H1 (cell line): ENCODE data around the gene KCTD2. TPM values are rescaled to one million over a fixed set of nuclear protein-coding genes. Genes with fewer than 3 reads are reported as not detected.
"Not testable (repeated sequence)": the region's sequence is repeated elsewhere in the genome, so short reads cannot be mapped to it uniquely, and the experiment has no call there.

Experiments used
- CTCF ChIA-PET: fragments of 300-600 bp; sonication (Branson Sonifier 250); formaldehyde crosslinking; loops from one replicate; lab custom pipeline; 2021; ENCODE audit not compliant: partially characterized antibody; lab: Charles Lee
- POLR2A ChIA-PET: fragments of 300-600 bp; sonication (Branson Sonifier 250); formaldehyde crosslinking; loops from one replicate; lab custom pipeline; 2021; ENCODE audit warnings: inconsistent platforms; ENCODE audit not compliant: partially characterized antibody; lab: Charles Lee
- DNase-seq, 2 experiments: peaks; one replicate each; pipeline versions ENCODE4 v3.0.0 to v3.0.0-alpha.2; 2010 to 2022; ENCODE audit warnings: low spot score in 2 of 2, low read depth in 1 of 2, mixed read lengths in 1 of 2
- FAIRE-seq: peaks from 2 replicates; lab custom pipeline; 2011; peaks lifted over from hg19 to GRCh38; lab: Jason Lieb, UNC
- H2AFZ ChIP-seq: 2 replicates; pipeline ENCODE4 v1.8.1; 2012; ENCODE audit warnings: low read length, inconsistent platforms
- H2AK5ac ChIP-seq: 2 replicates; pipeline ENCODE4 v1.6.1; 2013; ENCODE audit warnings: low read depth, low read length
- H2BK120ac ChIP-seq: replicated peaks from 2 replicates; pipeline ENCODE3; 2013; ENCODE audit warnings: low read depth, low read length, inconsistent platforms
- H2BK12ac ChIP-seq: 2 replicates; pipeline ENCODE4 v1.6.1; 2013; ENCODE audit warnings: low read depth, low read length
- H2BK15ac ChIP-seq: 2 replicates; pipeline ENCODE4 v1.6.1; 2013; ENCODE audit warnings: low read length
- H2BK20ac ChIP-seq: 2 replicates; pipeline ENCODE4 v1.6.1; 2013; ENCODE audit warnings: low read length
- H2BK5ac ChIP-seq: 2 replicates; pipeline ENCODE4 v1.6.1; 2013; ENCODE audit warnings: low read depth, low read length
- H3K14ac ChIP-seq: 2 replicates; pipeline ENCODE4 v1.6.1; 2013; ENCODE audit warnings: inconsistent platforms; ENCODE audit not compliant: insufficient read length
- H3K18ac ChIP-seq: 2 replicates; pipeline ENCODE4 v1.6.1; 2013; ENCODE audit warnings: low read length; ENCODE audit errors: extremely low read depth
- H3K23ac ChIP-seq: 2 replicates; pipeline ENCODE4 v1.6.1; 2013; ENCODE audit warnings: inconsistent platforms; ENCODE audit not compliant: insufficient read length
- H3K23me2 ChIP-seq: 2 replicates; pipeline ENCODE4 v1.6.1; 2013; ENCODE audit warnings: low read depth, low read length
- H3K27ac ChIP-seq: 2 replicates; pipeline ENCODE4 v1.6.1; 2011; ENCODE audit warnings: low read depth, low read length, inconsistent platforms
- H3K27me3 ChIP-seq, 4 experiments: replicated peaks in 1 of 4; 1 replicate in 1 of 4; 2 replicates in 3 of 4; pipeline versions ENCODE4 v1.6.1 to v1.8.1; 2011 to 2013; ENCODE audit warnings: low read length in 3 of 4, mild to moderate bottlenecking in 3 of 4, inconsistent platforms in 2 of 4, mixed read lengths in 2 of 4, moderate library complexity in 1 of 4; ENCODE audit not compliant: control insufficient read depth in 3 of 4, insufficient read depth in 3 of 4; ENCODE audit errors: extremely low read depth in 1 of 4
- H3K36me3 ChIP-seq, 4 experiments: 2 replicates each; pipeline versions ENCODE4 v1.6.1 to v1.8.1; 2011 to 2013; ENCODE audit warnings: mild to moderate bottlenecking in 4 of 4, low read length in 3 of 4, moderate library complexity in 2 of 4, control low read depth in 1 of 4, inconsistent platforms in 1 of 4; ENCODE audit not compliant: insufficient read depth in 4 of 4, control insufficient read depth in 2 of 4
- H3K4ac ChIP-seq: replicated peaks from 2 replicates; pipeline ENCODE3; 2013; ENCODE audit warnings: low read length, low read depth, mixed read lengths, inconsistent platforms; ENCODE audit not compliant: insufficient read length
- H3K4me1 ChIP-seq, 4 experiments: replicated peaks in 1 of 4; 1 replicate in 1 of 4; 2 replicates in 3 of 4; pipeline versions ENCODE4 v1.6.1 to v1.8.1; 2011 to 2013; ENCODE audit warnings: low read length in 3 of 4, inconsistent platforms in 2 of 4, mixed read lengths in 1 of 4; ENCODE audit not compliant: insufficient read depth in 4 of 4, control insufficient read depth in 3 of 4
- H3K4me2 ChIP-seq, 2 experiments: 2 replicates each; pipeline versions ENCODE4 v1.6.1 to v1.8.1; 2011 to 2013; ENCODE audit warnings: low read depth in 2 of 2, low read length in 2 of 2, control low read depth in 1 of 2, inconsistent platforms in 1 of 2, mild to moderate bottlenecking in 1 of 2; ENCODE audit not compliant: insufficient read depth in 1 of 2
- H3K4me3 ChIP-seq, 4 experiments: fragments of 200-600, 300-600 bp in 1 of 4; sonication (generic), shearing (Covaris generic), sonication (Bioruptor Twin) in 1 of 4; 2 replicates each; pipeline versions ENCODE4 v1.5.1 to v1.8.1; 2011 to 2016; ENCODE audit warnings: low read length in 4 of 4, low read depth in 3 of 4, control low read depth in 2 of 4, inconsistent platforms in 2 of 4, mild to moderate bottlenecking in 2 of 4, mixed read lengths in 1 of 4, moderate library complexity in 1 of 4; ENCODE audit not compliant: insufficient read depth in 2 of 4; ENCODE audit errors: extremely low read depth in 1 of 4
- H3K56ac ChIP-seq: replicated peaks from 2 replicates; pipeline ENCODE3; 2013; ENCODE audit warnings: low read depth, mild to moderate bottlenecking, mixed read lengths, low read length, inconsistent platforms; ENCODE audit not compliant: insufficient read length
- H3K79me1 ChIP-seq: 2 replicates; pipeline ENCODE4 v1.6.1; 2013; ENCODE audit warnings: low read depth, low read length, control low read depth
- H3K79me2 ChIP-seq, 2 experiments: 2 replicates each; pipeline versions ENCODE4 v1.6.1 to v1.8.1; 2012 to 2013; ENCODE audit warnings: low read length in 2 of 2, mild to moderate bottlenecking in 2 of 2, inconsistent platforms in 1 of 2; ENCODE audit not compliant: insufficient read depth in 2 of 2, control insufficient read depth in 1 of 2
- H3K9ac ChIP-seq, 4 experiments: replicated peaks in 1 of 4; 1 replicate in 1 of 4; 2 replicates in 3 of 4; pipeline versions ENCODE4 v1.6.1 to v1.8.1; 2011 to 2013; ENCODE audit warnings: low read depth in 3 of 4, low read length in 3 of 4, control low read depth in 2 of 4, mild to moderate bottlenecking in 2 of 4, moderate library complexity in 2 of 4, inconsistent platforms in 1 of 4; ENCODE audit errors: extremely low read depth in 1 of 4
- H3K9me3 ChIP-seq, 2 experiments: 2 replicates each; pipeline versions ENCODE4 v1.6.1 to v1.8.1; 2012 to 2013; ENCODE audit warnings: mild to moderate bottlenecking in 2 of 2, moderate library complexity in 2 of 2, control low read depth in 1 of 2, inconsistent platforms in 1 of 2, low read depth in 1 of 2, low read length in 1 of 2, mixed read lengths in 1 of 2; ENCODE audit not compliant: insufficient read depth in 2 of 2
- H4K20me1 ChIP-seq, 2 experiments: replicated peaks in 1 of 2; 2 replicates each; pipeline versions ENCODE3 to v1.8.1; 2011 to 2013; ENCODE audit warnings: inconsistent platforms in 2 of 2, low read length in 2 of 2, mild to moderate bottlenecking in 1 of 2; ENCODE audit not compliant: insufficient read depth in 2 of 2, control insufficient read depth in 1 of 2
- H4K5ac ChIP-seq: 2 replicates; pipeline ENCODE4 v1.6.1; 2013; ENCODE audit warnings: low read length, low read depth, mixed read lengths, inconsistent platforms; ENCODE audit not compliant: insufficient read length
- H4K8ac ChIP-seq: 2 replicates; pipeline ENCODE4 v1.8.0; 2013; ENCODE audit warnings: mild to moderate bottlenecking, moderate library complexity, low read length, inconsistent platforms; ENCODE audit not compliant: insufficient read depth; ENCODE audit errors: extremely low read depth
- H4K91ac ChIP-seq: replicated peaks from 2 replicates; pipeline ENCODE3; 2013; ENCODE audit warnings: low read length, mixed read lengths, inconsistent platforms; ENCODE audit not compliant: insufficient read length
- WGBS, 2 experiments: shearing (Covaris generic) in 1 of 2; methylation state at CpG; one replicate each; pipeline versions ENCODE4 v1.1.6 to v1.1.7; 2013 to 2015; ENCODE audit warnings: low lambda C conversion rate in 2 of 2, mixed read lengths in 2 of 2, inconsistent platforms in 1 of 2, low coverage in 1 of 2, missing lambda C conversion rate in 1 of 2; ENCODE audit not compliant: insufficient replicate concordance in 2 of 2, insufficient coverage in 1 of 2, insufficient read length in 1 of 2; ENCODE audit errors: extremely low coverage in 1 of 2, missing lambda C conversion rate in 1 of 2; 5-methylcytosine and 5-hydroxymethylcytosine counted together
- polyA plus RNA-seq, 7 experiments: library from polyadenylated mRNA; depleted of rRNA in 3 of 7; stranded (reverse) in 5 of 7; unstranded in 2 of 7; fragments of >200 nt in 5 of 7; fragments of 200-250 nt in 2 of 7; gene quantifications; 1 replicate in 5 of 7; 2 replicates in 1 of 7; 4 replicates in 1 of 7; pipeline versions ENCODE4 v1.2.1 to v1.2.3, GENCODE V29; 2011 to 2013; ENCODE audit warnings: missing spikeins in 2 of 7, mixed read lengths in 2 of 7
- total RNA-seq: library from RNA; stranded (reverse); fragmentation: NEBNext Ultra II Directional; extraction: Animal tissue kit (Norgen Biotek cat#: 25700); gene quantifications from 2 replicates; pipeline ENCODE4 v1.2.1, GENCODE V29; 2021

KCTD2 gene
- total and polyA plus RNA-seq, 2 of the 8 experiments (the other 6 are each of a cell fraction or from before 2014, with no cell fraction given) = 33.7 to 36.8 TPM

- FAIRE-seq, H3K9ac ChIP-seq, H3K4me3 ChIP-seq, H2BK12ac ChIP-seq, H4K20me1 ChIP-seq, H2AFZ ChIP-seq, H3K14ac ChIP-seq, H2BK120ac ChIP-seq, H3K9me3 ChIP-seq, H3K23ac ChIP-seq, DNase-seq, H3K56ac ChIP-seq, H3K36me3 ChIP-seq, H4K5ac ChIP-seq, H3K4ac ChIP-seq, H3K23me2 ChIP-seq, H2BK20ac ChIP-seq, H2BK15ac ChIP-seq, H3K4me2 ChIP-seq, H3K4me1 ChIP-seq, H4K8ac ChIP-seq, H2AK5ac ChIP-seq, H3K27me3 ChIP-seq, H3K27ac ChIP-seq, H3K79me1 ChIP-seq, H4K91ac ChIP-seq, H3K18ac ChIP-seq, H3K79me2 ChIP-seq, H2BK5ac ChIP-seq: not testable (repeated sequence)
- ChIA-PET CTCF (interaction anchor here (0.6 to 7.3 kb wide), 11 partner anchors 9 to 209 kb away, joined by 3 to 64 read pairs (median 5); partner anchors contain the start of gene SLC16A5), POLR2A (interaction anchor here (0.7 to 2.0 kb wide), 3 partner anchors 16 to 305 kb away, joined by 3 to 6 read pairs (median 5); no protein-coding TSS in a partner anchor)
- 96% methylated on average over 5 of the region's 5 CpGs; no CpG with 5 or more reads in 1 of the 2 experiments for WGBS, 2 experiments
Observed at GRCh38 chr17:75072909-75073308, 25.9 kb downstream of the KCTD2 start.
